ENCODE data around the gene TIMP1. TPM values are rescaled to one million over a fixed set of nuclear protein-coding genes. Genes with fewer than 3 reads are reported as not detected.
A peak's percentile ranks its signal among the peaks of the same experiment; 100 is the strongest.

Gene TIMP1
- total RNA-seq, 1 donor from 2014 or later, result 309 TPM

- no peaks in the 10 kb centered on the region for H3K27me3 ChIP-seq
- intact Hi-C loops (cut with DNase I), result no loop called here
- H3K36me3 ChIP-seq, result peaks cover 0 to 7% of the 10 kb centered on the region in 2 donors
- DNase-seq (ENCODE audit: extremely low spot score in 2 of 2), result no peak
- H3K27ac ChIP-seq, result no peak overlapping the region
- no peaks in the 10 kb centered on the region for H3K4me1 ChIP-seq
- H3K4me3 ChIP-seq, result no peak overlapping the region
- H3K9me3 ChIP-seq, result no peaks in the 10 kb centered on the region
- no peak for TF ChIP-seq POLR2AphosphoS5 (IDR thresholded peaks at IDR 0.05; ENCODE audit: insufficient read depth in 1 of 2, low read depth in 1 of 2)
- TF ChIP-seq CTCF (IDR thresholded peaks at IDR 0.05), result no peak
- TF ChIP-seq POLR2A (IDR thresholded peaks at IDR 0.05), result no peak
Measured at GRCh38 chrX:47568656-47569295, 13.5 kb upstream of the TIMP1 start.

DNA sequence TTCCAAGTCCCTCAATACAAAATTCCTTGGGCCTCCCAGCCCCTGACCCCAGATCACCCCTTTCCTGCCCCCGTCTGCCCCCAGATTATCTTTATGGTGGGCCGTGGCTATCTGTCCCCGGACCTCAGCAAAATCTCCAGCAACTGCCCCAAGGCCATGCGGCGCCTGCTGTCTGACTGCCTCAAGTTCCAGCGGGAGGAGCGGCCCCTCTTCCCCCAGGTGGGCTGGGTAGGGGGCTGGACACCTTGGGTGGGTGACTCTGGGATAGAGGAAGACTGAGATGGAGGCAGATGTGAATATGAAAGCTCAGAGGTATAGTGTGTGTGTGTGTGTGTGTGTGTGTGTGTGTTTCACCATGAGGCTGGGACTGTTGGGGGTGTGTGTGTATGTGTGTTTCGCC lies 11.4 kb upstream of the TIMP1 start:
- intact Hi-C loops (cut with DNase I), result no loop called here

DNA sequence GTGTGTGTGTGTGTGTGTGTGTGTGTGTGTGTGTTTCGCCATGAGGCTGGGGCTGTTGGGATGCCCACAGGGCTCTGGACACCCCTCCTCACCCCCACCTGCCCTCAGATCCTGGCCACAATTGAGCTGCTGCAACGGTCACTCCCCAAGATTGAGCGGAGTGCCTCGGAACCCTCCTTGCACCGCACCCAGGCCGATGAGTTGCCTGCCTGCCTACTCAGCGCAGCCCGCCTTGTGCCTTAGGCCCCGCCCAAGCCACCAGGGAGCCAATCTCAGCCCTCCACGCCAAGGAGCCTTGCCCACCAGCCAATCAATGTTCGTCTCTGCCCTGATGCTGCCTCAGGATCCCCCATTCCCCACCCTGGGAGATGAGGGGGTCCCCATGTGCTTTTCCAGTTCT lies 11.0 kb upstream of the TIMP1 start:
- DNase-seq (ENCODE audit: extremely low spot score in 2 of 2), result no peak
- intact Hi-C loops (cut with DNase I), result no loop called here
- H3K27ac ChIP-seq, result no peak overlapping the region
- H3K9me3 ChIP-seq, result no peaks in the 10 kb centered on the region
- H3K36me3 ChIP-seq, result peaks cover 0 to 7% of the 10 kb centered on the region in 2 donors
- TF ChIP-seq POLR2AphosphoS5 (IDR thresholded peaks at IDR 0.05; ENCODE audit: insufficient read depth in 1 of 2, low read depth in 1 of 2), result no peak
- TF ChIP-seq CTCF (IDR thresholded peaks at IDR 0.05), result no peak
- no peak for TF ChIP-seq POLR2A (IDR thresholded peaks at IDR 0.05)
- H3K27me3 ChIP-seq, result no peaks in the 10 kb centered on the region
- H3K4me1 ChIP-seq, result no peaks in the 10 kb centered on the region
- no peak overlapping the region for H3K4me3 ChIP-seq

More for the DNA sequence above, 11.4 kb upstream of the TIMP1 start:
- no peak overlapping the region for H3K27ac ChIP-seq
- no peak for TF ChIP-seq POLR2A (IDR thresholded peaks at IDR 0.05)
- no peak for TF ChIP-seq CTCF (IDR thresholded peaks at IDR 0.05)
- TF ChIP-seq POLR2AphosphoS5 (IDR thresholded peaks at IDR 0.05; ENCODE audit: insufficient read depth in 1 of 2, low read depth in 1 of 2), result no peak
- H3K4me3 ChIP-seq, result no peak overlapping the region
- no peaks in the 10 kb centered on the region for H3K27me3 ChIP-seq
- peak in 1 of 2 donors; percentile 88 for DNase-seq (ENCODE audit: extremely low spot score in 2 of 2)
- H3K36me3 ChIP-seq, result peaks cover 0 to 7% of the 10 kb centered on the region in 2 donors
- no peaks in the 10 kb centered on the region for H3K4me1 ChIP-seq
- no peaks in the 10 kb centered on the region for H3K9me3 ChIP-seq

DNA sequence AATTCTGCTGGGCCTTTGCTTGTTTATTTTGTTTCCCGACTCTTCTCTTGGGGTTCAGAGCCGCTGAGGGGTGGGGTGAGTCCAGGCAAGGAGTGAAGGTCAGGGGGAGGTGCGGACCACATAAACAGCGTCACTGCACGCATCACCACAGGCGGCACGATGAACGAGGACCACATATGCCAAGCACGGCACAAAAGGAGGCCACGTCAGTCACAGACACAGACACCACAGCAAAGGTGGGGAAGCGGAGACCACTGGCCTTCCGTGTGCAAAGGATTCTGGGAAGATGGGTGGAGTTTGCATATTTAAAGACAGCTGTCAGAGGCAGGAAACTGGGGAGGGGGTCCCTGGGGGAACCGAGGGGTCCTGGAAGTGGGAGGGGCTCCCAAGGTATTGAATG lies 10.3 kb upstream of the TIMP1 start:
- H3K4me1 ChIP-seq, result no peaks in the 10 kb centered on the region
- DNase-seq (ENCODE audit: extremely low spot score in 2 of 2), result no peak
- H3K9me3 ChIP-seq, result no peaks in the 10 kb centered on the region
- H3K27me3 ChIP-seq, result no peaks in the 10 kb centered on the region
- H3K27ac ChIP-seq, result no peak overlapping the region
- no peak overlapping the region for H3K4me3 ChIP-seq
- TF ChIP-seq POLR2AphosphoS5 (IDR thresholded peaks at IDR 0.05; ENCODE audit: insufficient read depth in 1 of 2, low read depth in 1 of 2) (no peak), CTCF (IDR thresholded peaks at IDR 0.05) (no peak), POLR2A (IDR thresholded peaks at IDR 0.05) (no peak)
- intact Hi-C loops (cut with DNase I), result no loop called here
- H3K36me3 ChIP-seq, result peaks cover 0 to 7% of the 10 kb centered on the region in 2 donors

- Histone ChIP-seq H3K27me3 (no peaks in the 10 kb centered on the region), H3K27ac (peak overlapping the region; percentile 16), H3K4me1 (no peaks in the 10 kb centered on the region), H3K36me3 (peaks cover 0 to 6% of the 10 kb centered on the region in 2 donors), H3K9me3 (no peaks in the 10 kb centered on the region), H3K4me3 (no peak overlapping the region)
- DNase-seq (ENCODE audit: extremely low spot score in 2 of 2), result no peak
- intact Hi-C loops (cut with DNase I), result no loop called here
- TF ChIP-seq POLR2AphosphoS5 (IDR thresholded peaks at IDR 0.05; ENCODE audit: insufficient read depth in 1 of 2, low read depth in 1 of 2) (no peak), CTCF (IDR thresholded peaks at IDR 0.05) (no peak)
Measured at GRCh38 chrX:47572773-47573340, 9.4 kb upstream of the TIMP1 start.

Measured in vagina (tissue), 2 donors.